HFF-Myc (cell line): Measurements from ENCODE around the gene ZSWIM3.
A peak's percentile ranks its signal among the peaks of the same experiment; 100 is the strongest.

ENCODE experiments used
- DNase-seq: peaks from one replicate; pipeline ENCODE4 v3.0.0-alpha.2; 2011; ENCODE audit warnings: low read depth; ENCODE audit errors: extremely low read depth
- H3K4me3 ChIP-seq: replicated peaks from 2 replicates; pipeline ENCODE4 v1.5.1; 2011; ENCODE audit warnings: low read depth, mild to moderate bottlenecking, control low read depth, low read length
- CTCF ChIP-seq: IDR thresholded peaks from 2 replicates; pipeline ENCODE4 v1.5.1; 2012; ENCODE audit warnings: mild to moderate bottlenecking, low read depth, low read length, control low read depth; ENCODE audit errors: missing control alignments

Gene ZSWIM3

GRCh38 chr20:45905505-45906079, 48.2 kb downstream of the ZSWIM3 start:
- no peak for TF ChIP-seq CTCF
- no peak for DNase-seq
- H3K4me3 ChIP-seq = no peak overlapping the region

GRCh38 chr20:45907219-45907948, 50.0 kb downstream of the ZSWIM3 start:
- TF ChIP-seq CTCF = no peak
- DNase-seq = no peak
- no peak overlapping the region for H3K4me3 ChIP-seq

- no peak for TF ChIP-seq CTCF
- no peak for DNase-seq
- no peak overlapping the region for H3K4me3 ChIP-seq
These were observed 50.7 kb downstream of the ZSWIM3 start for GRCh38 chr20:45908084-45908483.

- no peak overlapping the region for H3K4me3 ChIP-seq
- no peak for DNase-seq
- TF ChIP-seq CTCF = no peak
These were observed 52.0 kb downstream of the ZSWIM3 start for GRCh38 chr20:45909336-45909808.

- TF ChIP-seq CTCF = no peak
- peak overlapping the region; percentile 74 for H3K4me3 ChIP-seq
- no peak for DNase-seq
These were observed 52.6 kb downstream of the ZSWIM3 start for GRCh38 chr20:45909817-45910669.

- TF ChIP-seq CTCF = no peak
- DNase-seq = peak; percentile 99
- peak overlapping the region; percentile 74 for H3K4me3 ChIP-seq
These were observed 53.5 kb downstream of the ZSWIM3 start for GRCh38 chr20:45910670-45911485.
